OCI-LY7 (cell line): ENCODE measurements around the gene AKAP13.

Source experiments
- EZH2phosphoT487 ChIP-seq: fragments of 200-600 bp; sonication (generic); IDR thresholded peaks from 2 replicates; pipeline ENCODE4 v1.6.1; 2018; ENCODE audit warnings: low read depth, borderline replicate concordance, mild to moderate bottlenecking, mixed run types, antibody characterized with exemption, low read length, moderate library complexity, mixed read lengths
- TF ChIP-seq, protein P1 (sequence below): fragments of 200-600 bp; sonication (generic); conservative IDR thresholded peaks from 2 replicates; pipeline ENCODE4 v1.5.1; 2014; ENCODE audit warnings: mild to moderate bottlenecking, antibody characterized with exemption, low read length, moderate library complexity, mixed read lengths

DNA sequence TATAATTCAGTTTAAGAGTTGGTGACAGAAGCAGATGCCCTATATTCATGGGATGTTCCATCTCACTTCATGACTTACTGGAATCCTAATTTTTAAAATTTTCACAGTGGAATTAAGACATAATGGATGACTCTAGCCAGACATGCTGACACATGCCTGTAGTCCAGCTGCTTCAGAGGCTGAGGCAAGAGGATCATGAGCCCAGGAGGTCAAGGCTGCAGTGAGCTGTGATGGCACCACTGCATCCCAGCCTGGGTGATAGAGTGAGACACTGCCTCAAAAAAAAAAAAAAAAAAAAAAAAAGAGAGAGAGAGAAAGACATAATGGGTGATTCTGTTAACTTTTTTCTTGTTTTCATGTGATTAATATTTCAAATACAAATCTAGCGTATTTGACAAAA, 290.8 kb downstream of the AKAP13 start:
- TF ChIP-seq, protein P1, sequence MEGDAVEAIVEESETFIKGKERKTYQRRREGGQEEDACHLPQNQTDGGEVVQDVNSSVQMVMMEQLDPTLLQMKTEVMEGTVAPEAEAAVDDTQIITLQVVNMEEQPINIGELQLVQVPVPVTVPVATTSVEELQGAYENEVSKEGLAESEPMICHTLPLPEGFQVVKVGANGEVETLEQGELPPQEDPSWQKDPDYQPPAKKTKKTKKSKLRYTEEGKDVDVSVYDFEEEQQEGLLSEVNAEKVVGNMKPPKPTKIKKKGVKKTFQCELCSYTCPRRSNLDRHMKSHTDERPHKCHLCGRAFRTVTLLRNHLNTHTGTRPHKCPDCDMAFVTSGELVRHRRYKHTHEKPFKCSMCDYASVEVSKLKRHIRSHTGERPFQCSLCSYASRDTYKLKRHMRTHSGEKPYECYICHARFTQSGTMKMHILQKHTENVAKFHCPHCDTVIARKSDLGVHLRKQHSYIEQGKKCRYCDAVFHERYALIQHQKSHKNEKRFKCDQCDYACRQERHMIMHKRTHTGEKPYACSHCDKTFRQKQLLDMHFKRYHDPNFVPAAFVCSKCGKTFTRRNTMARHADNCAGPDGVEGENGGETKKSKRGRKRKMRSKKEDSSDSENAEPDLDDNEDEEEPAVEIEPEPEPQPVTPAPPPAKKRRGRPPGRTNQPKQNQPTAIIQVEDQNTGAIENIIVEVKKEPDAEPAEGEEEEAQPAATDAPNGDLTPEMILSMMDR = no peak
- no peak for TF ChIP-seq EZH2phosphoT487
